Measurements from ENCODE around the gene PRKG1.
"Not testable (repeated sequence)": the region's sequence is repeated elsewhere in the genome, so short reads cannot be mapped to it uniquely, and the experiment has no call there.

Gene PRKG1

GRCh38 chr10:52032681-52033629 lies 958.7 kb downstream of the PRKG1 start:
- DNase-seq (ENCODE audit: low read depth in 1 of 2, low spot score in 1 of 2) = no peak

- DNase-seq (ENCODE audit: low read depth in 1 of 2, low spot score in 1 of 2) = not testable (repeated sequence)
These were observed 964.9 kb downstream of the PRKG1 start for GRCh38 chr10:52039002-52039793.

- DNase-seq (ENCODE audit: low read depth in 1 of 2, low spot score in 1 of 2) = no peak
These were observed 966.2 kb downstream of the PRKG1 start for GRCh38 chr10:52040486-52040885.

GRCh38 chr10:52043811-52044210 lies 969.5 kb downstream of the PRKG1 start:
- DNase-seq (ENCODE audit: low read depth in 1 of 2, low spot score in 1 of 2) = no peak

- no peak for DNase-seq (ENCODE audit: low read depth in 1 of 2, low spot score in 1 of 2)
These were observed 973.8 kb downstream of the PRKG1 start for GRCh38 chr10:52048051-52048450.

GRCh38 chr10:52050429-52051047 lies 976.3 kb downstream of the PRKG1 start:
- no peak for DNase-seq (ENCODE audit: low read depth in 1 of 2, low spot score in 1 of 2)

GRCh38 chr10:52053497-52053896 lies 979.2 kb downstream of the PRKG1 start:
- DNase-seq (ENCODE audit: low read depth in 1 of 2, low spot score in 1 of 2) = no peak

GRCh38 chr10:52056291-52056690 lies 982.0 kb downstream of the PRKG1 start:
- DNase-seq (ENCODE audit: low read depth in 1 of 2, low spot score in 1 of 2) = no peak

- DNase-seq (ENCODE audit: low read depth in 1 of 2, low spot score in 1 of 2) = no peak
These were observed 984.8 kb downstream of the PRKG1 start for GRCh38 chr10:52059089-52059488.

GRCh38 chr10:52063159-52063558 lies 988.9 kb downstream of the PRKG1 start:
- DNase-seq (ENCODE audit: low read depth in 1 of 2, low spot score in 1 of 2) = no peak

GRCh38 chr10:52064084-52064845 lies 990.0 kb downstream of the PRKG1 start:
- no peak for DNase-seq (ENCODE audit: low read depth in 1 of 2, low spot score in 1 of 2)

GRCh38 chr10:52066383-52066782 lies 992.1 kb downstream of the PRKG1 start:
- no peak for DNase-seq (ENCODE audit: low read depth in 1 of 2, low spot score in 1 of 2)

- no peak for DNase-seq (ENCODE audit: low read depth in 1 of 2, low spot score in 1 of 2)
These were observed 994.2 kb downstream of the PRKG1 start for GRCh38 chr10:52068485-52068884.

GRCh38 chr10:52071814-52072213 lies 997.5 kb downstream of the PRKG1 start:
- DNase-seq (ENCODE audit: low read depth in 1 of 2, low spot score in 1 of 2) = no peak

GRCh38 chr10:52074505-52075026 lies 1000.3 kb downstream of the PRKG1 start:
- DNase-seq (ENCODE audit: low read depth in 1 of 2, low spot score in 1 of 2) = no peak

- DNase-seq (ENCODE audit: low read depth in 1 of 2, low spot score in 1 of 2) = no peak
These were observed 1003.5 kb downstream of the PRKG1 start for GRCh38 chr10:52077814-52078213.

GRCh38 chr10:52078397-52078937 lies 1004.2 kb downstream of the PRKG1 start:
- DNase-seq (ENCODE audit: low read depth in 1 of 2, low spot score in 1 of 2) = no peak

- DNase-seq (ENCODE audit: low read depth in 1 of 2, low spot score in 1 of 2) = no peak
These were observed 1008.0 kb downstream of the PRKG1 start for GRCh38 chr10:52082307-52082706.

- DNase-seq (ENCODE audit: low read depth in 1 of 2, low spot score in 1 of 2) = no peak
These were observed 1009.1 kb downstream of the PRKG1 start for GRCh38 chr10:52083422-52083821.

- DNase-seq (ENCODE audit: low read depth in 1 of 2, low spot score in 1 of 2) = no peak
These were observed 1018.1 kb downstream of the PRKG1 start for GRCh38 chr10:52092390-52092789.

Data from activated T-helper 1 cell treated with anti-CD3 and anti-CD28 coated beads, Interleukin-2, amount 50 U/mL, for 16 hours (primary cell).